ENCODE results near the gene LRGUK. TPM values are rescaled to one million over a fixed set of nuclear protein-coding genes. Genes with fewer than 3 reads are reported as not detected.

The LRGUK gene
- total RNA-seq, 2 experiments from 2014 or later, result 0.17 to 0.39 TPM

GRCh38 chr7:134184767-134185166 is 57.6 kb downstream of the LRGUK start:
- H3K4me3 Mint-ChIP-seq, result no peak overlapping the region
- peaks cover 6% of the 10 kb centered on the region for H3K27me3 Mint-ChIP-seq
- H3K9me3 Mint-ChIP-seq, result no peaks in the 10 kb centered on the region
- ATAC-seq (ENCODE audit: low read depth) (no peak), DNase-seq (no peak)
- POLR2A ChIA-PET, result no interaction called here
- no peaks in the 10 kb centered on the region for H3K4me1 Mint-ChIP-seq
- no peak overlapping the region for H3K27ac Mint-ChIP-seq
- no peaks in the 10 kb centered on the region for H3K36me3 Mint-ChIP-seq

GRCh38 chr7:134186027-134186426 is 58.9 kb downstream of the LRGUK start:
- DNase-seq (no peak), ATAC-seq (ENCODE audit: low read depth) (no peak)
- Mint-ChIP-seq H3K27ac (no peak overlapping the region), H3K36me3 (no peaks in the 10 kb centered on the region), H3K4me3 (no peak overlapping the region), H3K27me3 (peaks cover 6% of the 10 kb centered on the region), H3K9me3 (no peaks in the 10 kb centered on the region), H3K4me1 (no peaks in the 10 kb centered on the region)
- POLR2A ChIA-PET, result no interaction called here

DNA sequence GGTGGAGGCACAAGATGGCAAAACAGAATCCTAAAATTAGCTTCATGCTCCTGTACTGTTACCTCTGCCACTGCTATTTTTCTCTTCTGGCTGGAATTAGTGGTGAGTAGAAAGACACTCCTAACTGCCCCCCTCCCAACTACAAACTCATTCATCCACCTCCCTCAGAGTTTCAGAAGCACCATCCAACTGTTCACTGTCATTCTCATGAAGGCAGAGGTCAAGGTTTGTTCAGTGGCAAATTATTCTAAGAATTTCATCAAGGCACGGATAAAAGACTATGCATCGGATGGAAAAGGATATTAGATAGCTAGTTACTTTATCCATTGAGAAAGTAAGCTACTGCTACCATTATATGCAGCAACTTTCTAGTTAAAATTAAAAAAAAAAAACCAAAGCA is 59.7 kb downstream of the LRGUK start:
- no peak for DNase-seq
- H3K4me3 Mint-ChIP-seq, result no peak overlapping the region
- POLR2A ChIA-PET, result no interaction called here
- no peak overlapping the region for H3K27ac Mint-ChIP-seq
- no peak for ATAC-seq (ENCODE audit: low read depth)
- H3K27me3 Mint-ChIP-seq, result peaks cover 6% of the 10 kb centered on the region
- no peaks in the 10 kb centered on the region for H3K36me3 Mint-ChIP-seq
- H3K4me1 Mint-ChIP-seq, result no peaks in the 10 kb centered on the region
- H3K9me3 Mint-ChIP-seq, result no peaks in the 10 kb centered on the region

DNA sequence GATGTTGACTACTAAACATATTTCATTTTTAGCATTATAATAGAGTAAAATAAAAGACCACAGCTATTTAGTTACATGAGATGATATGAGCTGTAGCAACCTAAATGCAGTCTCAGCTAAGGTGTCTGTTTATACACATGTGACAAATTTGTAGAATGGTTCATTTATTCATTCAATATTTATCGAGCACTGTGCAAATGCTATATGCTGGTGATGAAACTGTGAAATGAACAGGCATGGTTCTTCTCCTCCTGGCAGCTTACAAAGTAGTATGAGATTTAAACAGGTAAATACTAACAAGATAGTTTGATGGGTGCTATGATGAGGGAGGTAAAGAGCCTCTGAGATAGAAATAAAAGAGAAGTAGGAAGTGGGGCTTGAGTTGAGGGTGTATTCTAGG is 60.8 kb downstream of the LRGUK start:
- POLR2A ChIA-PET, result no interaction called here

DNA sequence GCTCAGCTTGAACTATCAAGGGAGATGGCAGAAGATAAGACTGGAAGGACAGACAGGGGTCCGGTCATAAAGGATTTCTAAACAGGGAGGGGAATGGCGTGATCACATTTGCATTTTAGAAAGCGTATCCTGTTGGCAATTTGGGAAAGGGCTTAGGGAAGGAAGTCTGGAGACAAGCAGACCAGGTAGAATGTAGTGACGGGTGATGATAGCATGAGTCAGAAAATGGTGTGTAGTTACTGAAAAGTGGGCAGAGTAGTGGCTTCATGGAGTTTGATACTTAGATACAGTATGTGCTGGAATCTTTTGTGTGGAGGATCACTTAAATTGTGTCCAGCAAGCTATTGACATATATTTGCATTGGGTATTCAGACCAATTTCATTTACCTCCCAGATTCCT is 61.2 kb downstream of the LRGUK start:
- ATAC-seq (ENCODE audit: low read depth), result no peak
- Mint-ChIP-seq H3K4me1 (no peaks in the 10 kb centered on the region), H3K27ac (no peak overlapping the region), H3K9me3 (no peaks in the 10 kb centered on the region), H3K27me3 (peaks cover 6% of the 10 kb centered on the region), H3K4me3 (no peak overlapping the region), H3K36me3 (no peaks in the 10 kb centered on the region)
- POLR2A ChIA-PET, result no interaction called here
- no peak for DNase-seq

More for the DNA sequence above, 60.8 kb downstream of the LRGUK start:
- ATAC-seq (ENCODE audit: low read depth) (no peak), DNase-seq (no peak)
- Mint-ChIP-seq H3K4me3 (no peak overlapping the region), H3K9me3 (no peaks in the 10 kb centered on the region), H3K36me3 (no peaks in the 10 kb centered on the region), H3K27me3 (peaks cover 6% of the 10 kb centered on the region), H3K27ac (no peak overlapping the region), H3K4me1 (no peaks in the 10 kb centered on the region)

DNA sequence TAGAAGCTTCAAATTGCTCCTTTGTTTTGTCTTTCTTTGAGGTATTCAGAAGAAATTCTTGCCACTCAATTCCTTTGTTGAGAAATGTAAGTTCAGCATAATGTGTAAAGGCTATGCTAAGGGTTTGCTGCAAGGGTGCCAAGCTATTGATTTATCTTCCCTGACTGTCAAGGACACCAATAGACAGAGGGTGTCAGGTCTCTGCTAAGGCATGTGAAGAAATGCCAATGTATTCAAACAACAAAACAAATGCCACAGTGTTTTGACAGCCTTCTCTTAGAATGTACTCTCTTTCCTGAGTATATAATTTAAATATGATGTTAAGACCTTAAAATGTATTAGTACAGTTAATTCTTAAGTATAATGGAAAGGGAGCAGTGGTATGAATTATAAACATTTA is 62.4 kb downstream of the LRGUK start:
- no peak overlapping the region for H3K27ac Mint-ChIP-seq
- H3K27me3 Mint-ChIP-seq, result peaks cover 6% of the 10 kb centered on the region
- H3K9me3 Mint-ChIP-seq, result no peaks in the 10 kb centered on the region
- ATAC-seq (ENCODE audit: low read depth) (no peak), DNase-seq (no peak)
- no peaks in the 10 kb centered on the region for H3K36me3 Mint-ChIP-seq
- POLR2A ChIA-PET, result no interaction called here
- H3K4me1 Mint-ChIP-seq, result no peaks in the 10 kb centered on the region
- no peak overlapping the region for H3K4me3 Mint-ChIP-seq

DNA sequence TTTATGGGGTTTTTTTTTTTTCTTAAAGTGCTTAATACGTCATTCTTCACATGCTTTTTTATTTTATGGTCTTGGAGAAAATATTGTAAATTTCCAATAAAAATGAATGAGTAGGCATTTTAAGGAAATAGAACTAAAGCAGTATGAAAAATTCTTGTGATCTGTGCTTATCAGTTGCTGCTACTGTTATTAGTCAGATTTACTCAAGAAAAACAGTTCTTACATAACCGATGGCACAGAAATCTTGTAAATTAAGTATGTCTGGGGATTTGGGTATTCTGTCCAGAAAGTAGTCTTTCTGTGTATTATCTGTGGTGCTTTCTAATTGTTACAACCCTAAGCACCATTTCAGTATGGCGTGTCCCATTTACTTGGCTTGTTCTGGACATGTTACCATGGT is 64.7 kb downstream of the LRGUK start:
- Mint-ChIP-seq H3K4me3 (no peak overlapping the region), H3K27me3 (peaks cover 2% of the 10 kb centered on the region), H3K4me1 (no peaks in the 10 kb centered on the region), H3K9me3 (no peaks in the 10 kb centered on the region), H3K36me3 (no peaks in the 10 kb centered on the region), H3K27ac (no peak overlapping the region)
- DNase-seq (no peak), ATAC-seq (ENCODE audit: low read depth) (no peak)
- POLR2A ChIA-PET, result no interaction called here

DNA sequence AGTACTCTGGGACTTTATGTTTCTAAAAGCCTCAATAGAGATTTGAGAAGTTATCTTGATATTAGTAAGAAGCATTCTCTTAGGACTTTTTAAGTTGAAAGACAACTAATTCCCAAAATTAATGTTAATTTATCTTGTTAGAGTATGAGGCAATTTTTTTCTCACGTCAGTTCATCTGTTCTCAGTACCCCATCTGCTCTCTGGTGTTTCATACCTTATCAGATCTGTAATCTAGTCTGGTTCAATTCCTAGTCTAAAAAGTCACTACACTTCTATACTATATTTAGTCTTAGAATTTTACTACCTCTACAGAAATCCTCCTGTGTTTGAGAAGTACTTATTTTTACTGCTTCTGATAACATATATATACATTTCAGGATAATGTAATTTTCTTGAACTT is 66.1 kb downstream of the LRGUK start:
- POLR2A ChIA-PET, result no interaction called here
- no peak for DNase-seq
- Mint-ChIP-seq H3K4me1 (no peaks in the 10 kb centered on the region), H3K4me3 (no peak overlapping the region), H3K36me3 (no peaks in the 10 kb centered on the region), H3K27me3 (peaks cover 2% of the 10 kb centered on the region), H3K27ac (no peak overlapping the region), H3K9me3 (no peaks in the 10 kb centered on the region)
- no peak for ATAC-seq (ENCODE audit: low read depth)

DNA sequence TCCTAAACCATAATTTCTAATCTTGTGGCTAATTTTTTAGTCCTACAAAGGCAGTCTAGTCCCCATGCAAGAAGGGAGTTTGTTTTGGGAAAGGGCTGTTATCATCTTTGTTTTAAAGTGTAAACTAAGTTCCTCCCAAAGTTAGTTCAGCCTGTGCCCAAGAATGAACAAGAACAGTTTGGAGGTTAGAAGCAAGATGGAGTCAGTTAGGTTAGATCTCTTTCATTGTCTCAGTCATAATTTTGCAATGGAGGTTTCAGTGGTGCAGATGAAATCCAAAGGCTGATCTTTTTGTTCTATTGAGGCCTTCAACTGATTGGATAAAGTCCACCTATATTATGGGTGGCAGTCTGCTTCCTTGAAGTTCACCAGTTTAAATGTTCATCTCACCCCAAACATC is 68.1 kb downstream of the LRGUK start:
- DNase-seq (no peak), ATAC-seq (ENCODE audit: low read depth) (no peak)
- POLR2A ChIA-PET, result no interaction called here
- H3K27me3 Mint-ChIP-seq, result no peaks in the 10 kb centered on the region
- H3K4me1 Mint-ChIP-seq, result no peaks in the 10 kb centered on the region
- H3K4me3 Mint-ChIP-seq, result no peak overlapping the region
- no peak overlapping the region for H3K27ac Mint-ChIP-seq
- no peaks in the 10 kb centered on the region for H3K36me3 Mint-ChIP-seq
- no peaks in the 10 kb centered on the region for H3K9me3 Mint-ChIP-seq

DNA sequence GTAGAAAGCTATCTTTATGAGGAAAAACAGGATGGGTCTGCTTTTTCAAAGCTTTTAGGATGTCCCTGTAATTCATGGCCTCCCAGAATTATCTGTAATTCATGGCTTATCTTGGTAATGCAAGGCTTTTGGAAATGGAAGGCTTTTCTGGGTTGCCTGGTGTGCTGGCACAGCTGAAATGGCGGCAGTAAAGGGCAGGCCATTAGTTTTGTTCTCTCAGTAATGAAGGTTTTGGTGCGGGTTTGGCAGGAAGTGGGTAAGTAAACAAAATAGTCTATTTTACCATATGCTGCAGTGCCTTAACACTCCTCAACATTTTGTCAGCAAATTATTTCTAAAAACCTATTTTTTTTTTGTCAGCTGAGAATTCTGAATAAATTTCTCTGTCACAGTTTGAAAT is 69.3 kb downstream of the LRGUK start:
- Mint-ChIP-seq H3K4me3 (no peak overlapping the region), H3K9me3 (no peaks in the 10 kb centered on the region), H3K27ac (no peak overlapping the region), H3K36me3 (no peaks in the 10 kb centered on the region), H3K27me3 (no peaks in the 10 kb centered on the region), H3K4me1 (no peaks in the 10 kb centered on the region)
- POLR2A ChIA-PET, result no interaction called here
- ATAC-seq (ENCODE audit: low read depth), result no peak
- no peak for DNase-seq

DNA sequence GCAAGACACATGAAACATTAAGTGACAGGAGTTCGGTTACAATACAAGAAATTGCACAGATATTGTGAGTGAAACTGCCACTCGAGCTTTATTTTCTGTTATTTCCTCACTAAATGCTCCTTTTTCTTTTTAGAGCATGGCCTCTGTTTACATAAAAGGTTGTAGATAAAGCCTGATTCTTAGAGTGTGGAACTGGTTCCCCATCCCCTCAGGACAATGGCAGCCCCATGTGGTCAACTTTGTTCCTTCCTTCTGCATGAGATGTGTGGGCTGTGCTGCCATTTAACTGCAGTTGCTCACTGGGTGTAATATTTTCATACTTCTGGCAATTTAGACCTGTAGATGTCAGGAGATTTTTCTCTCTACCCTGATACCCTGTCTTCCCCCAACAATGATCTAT is 70.2 kb downstream of the LRGUK start:
- Mint-ChIP-seq H3K36me3 (no peaks in the 10 kb centered on the region), H3K4me3 (no peak overlapping the region), H3K4me1 (no peaks in the 10 kb centered on the region), H3K27ac (no peak overlapping the region), H3K27me3 (no peaks in the 10 kb centered on the region), H3K9me3 (no peaks in the 10 kb centered on the region)
- ATAC-seq (ENCODE audit: low read depth) (no peak), DNase-seq (no peak)
- POLR2A ChIA-PET, result no interaction called here

- no peak for DNase-seq
- Mint-ChIP-seq H3K4me3 (no peak overlapping the region), H3K27me3 (no peaks in the 10 kb centered on the region), H3K4me1 (no peaks in the 10 kb centered on the region), H3K27ac (no peak overlapping the region), H3K9me3 (no peaks in the 10 kb centered on the region), H3K36me3 (no peaks in the 10 kb centered on the region)
- POLR2A ChIA-PET, result no interaction called here
- ATAC-seq (ENCODE audit: low read depth), result no peak
These were observed 73.8 kb downstream of the LRGUK start for GRCh38 chr7:134200970-134201369.

- POLR2A ChIA-PET, result no interaction called here
- no peaks in the 10 kb centered on the region for H3K36me3 Mint-ChIP-seq
These were observed 74.6 kb downstream of the LRGUK start for GRCh38 chr7:134201569-134202261.

GRCh38 chr7:134203186-134203889 is 76.2 kb downstream of the LRGUK start:
- POLR2A ChIA-PET, result no interaction called here
- DNase-seq (no peak), ATAC-seq (ENCODE audit: low read depth) (no peak)
- Mint-ChIP-seq H3K4me1 (no peaks in the 10 kb centered on the region), H3K4me3 (no peak overlapping the region), H3K36me3 (no peaks in the 10 kb centered on the region), H3K27me3 (peaks cover 2% of the 10 kb centered on the region), H3K9me3 (no peaks in the 10 kb centered on the region), H3K27ac (no peak overlapping the region)

More at GRCh38 chr7:134201569-134202261, 74.6 kb downstream of the LRGUK start:
- Mint-ChIP-seq H3K4me1 (no peaks in the 10 kb centered on the region), H3K4me3 (no peak overlapping the region), H3K27ac (no peak overlapping the region), H3K9me3 (no peaks in the 10 kb centered on the region), H3K27me3 (no peaks in the 10 kb centered on the region)
- DNase-seq (no peak), ATAC-seq (ENCODE audit: low read depth) (no peak)

Measured in activated naive CD8-positive, alpha-beta T cell treated with anti-CD3 and anti-CD28 coated beads, Interleukin-2, amount 10 ng/mL, durations not matched to agents 7 days and 5 days (primary cell).